Caco-2 (cell line): ENCODE results near the gene LSM4. TPM values are rescaled to one million over a fixed set of nuclear protein-coding genes. Genes with fewer than 3 reads are reported as not detected.

ENCODE experiments used
- BruUV-seq: library from RNA; stranded (reverse); fragments of 400-500 nt; replicated peaks from 2 replicates; lab custom pipeline; 2021; lab: Mats Ljungman, UMichigan
- CTCF ChIA-PET: fragments of 300-600 bp; sonication (Branson Sonifier 250); formaldehyde crosslinking; loops from one replicate; lab custom pipeline; 2022; ENCODE audit warnings: antibody characterized with exemption; lab: Charles Lee
- POLR2A ChIA-PET: fragments of 300-600 bp; sonication (Branson Sonifier 250); formaldehyde crosslinking; loops from one replicate; lab custom pipeline; 2022; ENCODE audit warnings: antibody characterized with exemption; lab: Charles Lee
- DNase-seq, 2 experiments: peaks; one replicate each; pipeline versions ENCODE4 v3.0.0 to v3.0.0-alpha.2; 2020 to 2022
- H3K27me3 ChIP-seq: replicated peaks from 2 replicates; pipeline ENCODE4 v1.6.0; 2011; ENCODE audit warnings: low read length; ENCODE audit not compliant: control insufficient read depth, insufficient read depth
- H3K36me3 ChIP-seq: 2 replicates; pipeline ENCODE4 v1.5.1; 2011; ENCODE audit warnings: low read length; ENCODE audit not compliant: control insufficient read depth, insufficient read depth
- H3K4me1 ChIP-seq: fragments of 250-450 bp; sonication (Bioruptor Pico); 2 replicates; pipeline ENCODE4 v1.5.1; 2020; ENCODE audit warnings: mild to moderate bottlenecking
- H3K4me3 ChIP-seq: 2 replicates; pipeline ENCODE4 v1.5.1; 2011; ENCODE audit warnings: low read depth, mild to moderate bottlenecking, control low read depth, low read length
- H3K9me3 ChIP-seq: fragments of 250-450 bp; sonication (Bioruptor Pico); 2 replicates; pipeline ENCODE4 v1.5.1; 2020; ENCODE audit warnings: mild to moderate bottlenecking, moderate library complexity
- H3K27ac Mint-ChIP-seq: one replicate; pipeline ENCODE4 v1.8.0; 2022; ENCODE audit warnings: mixed read lengths; ENCODE audit not compliant: unreplicated experiment
- H3K27me3 Mint-ChIP-seq: one replicate; pipeline ENCODE4 v1.8.0; 2022; ENCODE audit warnings: mixed read lengths; ENCODE audit not compliant: insufficient read depth, unreplicated experiment
- H3K36me3 Mint-ChIP-seq: one replicate; pipeline ENCODE4 v1.8.0; 2022; ENCODE audit warnings: mild to moderate bottlenecking, mixed read lengths; ENCODE audit not compliant: insufficient read depth, unreplicated experiment
- H3K4me1 Mint-ChIP-seq: one replicate; pipeline ENCODE4 v1.8.0; 2022; ENCODE audit warnings: low read depth, mixed read lengths; ENCODE audit not compliant: unreplicated experiment
- H3K4me3 Mint-ChIP-seq: one replicate; pipeline ENCODE4 v1.8.0; 2022; ENCODE audit warnings: mild to moderate bottlenecking, moderate library complexity, mixed read lengths; ENCODE audit not compliant: unreplicated experiment
- H3K9me3 Mint-ChIP-seq: one replicate; pipeline ENCODE4 v1.8.0; 2022; ENCODE audit warnings: mixed read lengths; ENCODE audit not compliant: unreplicated experiment
- CTCF ChIP-seq, 2 experiments: fragments of 200-600 bp in 1 of 2; IDR thresholded peaks; 1 replicate in 1 of 2; 2 replicates in 1 of 2; pipeline versions ENCODE4 v1.5.1 to v1.8.0; 2011 to 2022; ENCODE audit warnings: antibody characterized with exemption in 1 of 2, control low read depth in 1 of 2, inconsistent platforms in 1 of 2, low read depth in 1 of 2, low read length in 1 of 2, mild to moderate bottlenecking in 1 of 2, moderate library complexity in 1 of 2; ENCODE audit not compliant: insufficient read depth in 1 of 2, severe bottlenecking in 1 of 2, unreplicated experiment in 1 of 2
- intact Hi-C: fragments of 100-400 bp; cut with micrococcal nuclease; formaldehyde crosslinking; loops from one replicate; pipeline ENCODE4 v1.10.0; 2022; ENCODE audit not compliant: unreplicated experiment
- total RNA-seq: library from RNA; stranded (reverse); gene quantifications from 2 replicates; pipeline ENCODE4 v1.2.3, GENCODE V29; 2022

LSM4 gene
- total RNA-seq, 1 experiment from 2014 or later = 184 TPM

- Histone ChIP-seq H3K36me3 (no peaks in the 10 kb centered on the region), H3K4me3 (peak overlapping the region; percentile 96), H3K27me3 (no peaks in the 10 kb centered on the region), H3K4me1 (peaks cover 34% of the 10 kb centered on the region), H3K9me3 (no peaks in the 10 kb centered on the region)
- Mint-ChIP-seq H3K27me3 (no peaks in the 10 kb centered on the region), H3K4me1 (peaks cover 30% of the 10 kb centered on the region), H3K4me3 (peak overlapping the region; percentile 92), H3K9me3 (no peaks in the 10 kb centered on the region), H3K27ac (peak overlapping the region; percentile 97), H3K36me3 (peaks cover 18% of the 10 kb centered on the region)
- no peak for DNase-seq
- POLR2A ChIA-PET = interaction anchor here (0.5 to 2.6 kb wide), 7 partner anchors 29 to 98 kb away, joined by 3 to 123 read pairs (median 3); partner anchors contain the start of genes GDF15, JUND and SSBP4
- intact Hi-C loops = loop anchor here (2.0 kb wide), 1 partner anchor 29 kb away; no protein-coding TSS in a partner anchor
- CTCF ChIA-PET = interaction anchor here (0.6 to 2.5 kb wide), 6 partner anchors 17 to 98 kb away, joined by 3 to 105 read pairs (median 4); partner anchors contain the start of genes JUND and SSBP4
- TF ChIP-seq CTCF (IDR thresholded peaks at IDR 0.05; ENCODE audit: insufficient read depth in 1 of 2, low read depth in 1 of 2, low read length in 1 of 2, severe bottlenecking in 1 of 2, unreplicated experiment in 1 of 2) = no peak
- no TSS peak for BruUV-seq
Measured at GRCh38 chr19:18321734-18322102, 1.2 kb downstream of the LSM4 start.

DNA sequence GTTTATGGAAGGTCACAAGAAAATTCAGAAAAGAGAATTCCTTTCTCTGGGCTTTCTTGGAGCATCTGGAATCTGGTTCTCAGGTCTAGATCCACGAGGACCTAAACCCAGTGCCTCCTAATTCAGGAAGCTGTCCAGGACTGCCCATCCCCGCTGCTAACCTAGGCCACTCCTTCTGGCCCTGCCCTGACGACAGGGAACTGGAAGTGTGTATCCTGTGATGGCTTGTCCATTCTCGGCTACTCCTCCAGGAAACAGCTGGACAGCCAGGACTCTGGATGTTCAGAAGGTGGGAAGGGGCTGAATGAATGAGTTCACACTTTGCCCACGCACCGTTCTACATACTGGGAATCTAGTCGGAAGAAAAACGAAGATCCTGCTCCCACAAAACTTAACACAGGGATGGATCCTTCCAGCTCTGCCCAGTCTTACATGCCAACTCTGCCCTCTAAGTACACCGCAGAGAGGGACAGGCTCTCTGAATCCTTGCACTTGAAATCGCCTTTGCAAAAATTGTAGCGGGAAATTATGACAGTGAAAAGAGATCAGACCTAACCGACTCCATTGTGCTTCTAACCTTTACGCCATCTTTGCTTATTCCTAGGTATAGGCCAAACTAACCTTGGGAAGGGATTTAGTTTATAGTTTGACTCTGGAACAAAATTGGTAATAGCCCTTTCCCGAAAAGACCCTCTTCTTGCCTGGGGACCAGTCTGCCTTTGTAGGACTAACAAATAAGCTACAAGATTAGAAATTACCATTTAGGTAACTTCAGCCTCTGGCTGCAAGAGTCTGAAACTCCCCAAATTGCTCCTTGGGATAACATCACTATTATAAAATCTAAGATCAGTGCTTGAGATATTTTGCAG lies 1.8 kb downstream of the LSM4 start:
- no peak for TF ChIP-seq CTCF (IDR thresholded peaks at IDR 0.05; ENCODE audit: insufficient read depth in 1 of 2, low read depth in 1 of 2, low read length in 1 of 2, severe bottlenecking in 1 of 2, unreplicated experiment in 1 of 2)
- H3K4me3 Mint-ChIP-seq = peak overlapping the region; percentile 92
- peaks cover 30% of the 10 kb centered on the region for H3K4me1 Mint-ChIP-seq
- H3K27ac Mint-ChIP-seq = peak overlapping the region; percentile 97
- intact Hi-C loops = no loop called here
- H3K27me3 ChIP-seq = no peaks in the 10 kb centered on the region
- no peaks in the 10 kb centered on the region for H3K36me3 ChIP-seq
- DNase-seq = no peak
- H3K36me3 Mint-ChIP-seq = peaks cover 18% of the 10 kb centered on the region
- ChIA-PET POLR2A (interaction anchor here (2.2 to 2.6 kb wide), 2 partner anchors 39 to 42 kb away, joined by 38 to 123 read pairs; partner anchors contain the start of gene JUND), CTCF (interaction anchor here (1.4 to 2.5 kb wide), 3 partner anchors 7 to 42 kb away, joined by 4 to 105 read pairs (median 24); partner anchors contain the start of gene JUND)
- peaks cover 34% of the 10 kb centered on the region for H3K4me1 ChIP-seq
- no peaks in the 10 kb centered on the region for H3K9me3 ChIP-seq
- BruUV-seq = no TSS peak
- no peak overlapping the region for H3K4me3 ChIP-seq
- H3K9me3 Mint-ChIP-seq = no peaks in the 10 kb centered on the region
- no peaks in the 10 kb centered on the region for H3K27me3 Mint-ChIP-seq

DNA sequence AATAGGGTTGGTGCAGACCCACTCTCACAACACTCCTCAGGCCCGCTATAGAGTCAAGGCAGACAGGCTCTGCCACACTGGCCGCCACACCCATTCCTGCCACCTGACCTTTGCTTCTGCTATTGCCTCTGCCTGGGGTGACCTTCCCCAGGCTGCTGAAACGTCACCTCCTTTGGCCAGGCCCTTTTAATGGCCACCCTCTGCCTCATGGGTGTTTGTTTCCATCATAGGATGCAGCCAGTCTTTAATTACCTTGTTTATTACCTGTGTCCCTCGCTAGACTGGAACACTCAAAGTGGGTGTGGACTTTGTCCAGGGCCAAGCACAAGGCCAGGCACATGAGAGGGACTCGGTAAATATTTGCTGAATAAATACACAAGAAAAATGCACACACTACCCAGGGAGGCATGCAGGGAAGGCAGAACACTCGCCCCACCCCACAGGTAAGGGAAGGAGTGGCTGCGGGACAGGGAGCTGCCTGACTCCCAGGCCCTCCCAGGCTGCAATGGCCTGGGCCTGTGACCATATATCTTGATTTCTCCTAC lies 3.2 kb downstream of the LSM4 start:
- peaks cover 24% of the 10 kb centered on the region for H3K36me3 Mint-ChIP-seq
- Histone ChIP-seq H3K4me3 (no peak overlapping the region), H3K9me3 (no peaks in the 10 kb centered on the region), H3K27me3 (no peaks in the 10 kb centered on the region), H3K4me1 (peaks cover 34% of the 10 kb centered on the region), H3K36me3 (no peaks in the 10 kb centered on the region)
- no peaks in the 10 kb centered on the region for H3K9me3 Mint-ChIP-seq
- TF ChIP-seq CTCF (IDR thresholded peaks at IDR 0.05; ENCODE audit: insufficient read depth in 1 of 2, low read depth in 1 of 2, low read length in 1 of 2, severe bottlenecking in 1 of 2, unreplicated experiment in 1 of 2) = no peak
- POLR2A ChIA-PET = interaction anchor here (0.6 to 0.8 kb wide), 3 partner anchors 27 to 664 kb away, joined by 3 to 10 read pairs (median 4); no protein-coding TSS in a partner anchor
- H3K27me3 Mint-ChIP-seq = no peaks in the 10 kb centered on the region
- H3K4me1 Mint-ChIP-seq = peaks cover 30% of the 10 kb centered on the region
- CTCF ChIA-PET = interaction anchor here (0.5 to 1.4 kb wide), 2 partner anchors 9 to 64 kb away, joined by 4 read pairs; no protein-coding TSS in a partner anchor
- H3K27ac Mint-ChIP-seq = peak overlapping the region; percentile 22
- peak in 1 of 2 experiments; percentile 61 for DNase-seq
- H3K4me3 Mint-ChIP-seq = peak overlapping the region; percentile 42
- no TSS peak for BruUV-seq
- intact Hi-C loops = no loop called here
